Heart left ventricle (tissue), 13 donors: ENCODE measurements around the gene WNT5A.

ENCODE experiments used
- POLR2A ChIP-seq, 2 donors: fragments of 450-650 bp; IDR thresholded peaks; one replicate each; pipeline ENCODE4 v1.6.1; 2017; ENCODE audit warnings: antibody characterized with exemption in 2 of 2, mild to moderate bottlenecking in 2 of 2, moderate library complexity in 2 of 2
- TF ChIP-seq, protein P1 (sequence below), 12 donors: fragments of 200-600 bp; sonication (generic) in 4 of 12; IDR thresholded peaks; one replicate each; pipeline versions ENCODE4 v1.5.0 to v1.8.0; 2018 to 2022; ENCODE audit warnings: antibody characterized with exemption in 12 of 12, mild to moderate bottlenecking in 5 of 12
- donor health status: ischemic (EF 13 %, LVEDD 7.1; RV severe dilation, severe dysfunction).
- donor health status: DM: no; HTN: yes; CAD: no.
- donor health status: DM: no; HTN: no; CAD: no.
- donor health status: ischemic (EF 25% LVEDD 6.9; RV normal size, moderate dysfunction).
- donor health status: ischemic (EF 25% LVEDD 5.7; RV mildly dilated, moderate dysfunction).
- donor health status: ischemic (EF 35%, LVEDD 5.7; RV mildly dilated, moderate dysfunction).
- donor health status: nonischemic (EF 11% LVEDD 7.7; RV severe dilation, severe dysfunction).
- donor health status: DM: yes; HTN: yes; CAD: no.
- donor health status: PGD.
- donor health status: ischemic (EF 29% LVEDD 5.4; RV normal size, mild dysfunction).
- donor health status: nonischemic (EF 23%, LVEDD 6.1; RV moderate dilation, normal function).

DNA sequence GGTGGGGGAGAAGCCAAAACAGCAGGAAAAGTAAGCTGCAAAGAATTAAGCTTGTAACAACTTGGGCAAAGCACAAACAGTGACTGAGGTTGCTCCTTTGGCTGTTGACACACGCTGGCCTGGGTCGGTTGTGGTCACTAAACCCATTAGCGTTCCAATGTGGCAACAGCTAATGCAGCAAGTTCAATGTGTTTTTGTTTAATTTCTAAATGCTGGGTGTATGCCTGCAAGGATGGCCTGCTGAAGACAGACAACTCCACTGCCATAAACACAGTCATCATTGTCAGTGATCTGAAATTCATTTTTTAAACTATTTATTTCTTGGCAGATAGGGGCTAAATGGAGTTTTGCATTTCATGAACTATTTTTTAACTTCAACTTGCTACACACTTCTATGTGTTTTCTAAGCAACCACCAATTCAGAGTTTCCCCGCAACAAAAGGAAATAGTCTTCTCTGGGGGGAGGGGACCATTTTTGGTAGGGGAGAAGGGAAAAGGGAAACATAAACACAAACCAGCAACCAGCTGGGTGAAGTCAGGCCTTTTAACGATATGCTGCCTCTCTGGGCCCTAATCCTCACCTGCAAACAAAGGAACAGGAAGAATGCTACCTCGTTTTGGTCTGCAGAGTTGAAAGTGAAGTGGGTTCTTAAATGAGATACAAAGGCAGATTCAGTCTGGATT, 34.8 kb upstream of the WNT5A start:
- TF ChIP-seq, protein P1, sequence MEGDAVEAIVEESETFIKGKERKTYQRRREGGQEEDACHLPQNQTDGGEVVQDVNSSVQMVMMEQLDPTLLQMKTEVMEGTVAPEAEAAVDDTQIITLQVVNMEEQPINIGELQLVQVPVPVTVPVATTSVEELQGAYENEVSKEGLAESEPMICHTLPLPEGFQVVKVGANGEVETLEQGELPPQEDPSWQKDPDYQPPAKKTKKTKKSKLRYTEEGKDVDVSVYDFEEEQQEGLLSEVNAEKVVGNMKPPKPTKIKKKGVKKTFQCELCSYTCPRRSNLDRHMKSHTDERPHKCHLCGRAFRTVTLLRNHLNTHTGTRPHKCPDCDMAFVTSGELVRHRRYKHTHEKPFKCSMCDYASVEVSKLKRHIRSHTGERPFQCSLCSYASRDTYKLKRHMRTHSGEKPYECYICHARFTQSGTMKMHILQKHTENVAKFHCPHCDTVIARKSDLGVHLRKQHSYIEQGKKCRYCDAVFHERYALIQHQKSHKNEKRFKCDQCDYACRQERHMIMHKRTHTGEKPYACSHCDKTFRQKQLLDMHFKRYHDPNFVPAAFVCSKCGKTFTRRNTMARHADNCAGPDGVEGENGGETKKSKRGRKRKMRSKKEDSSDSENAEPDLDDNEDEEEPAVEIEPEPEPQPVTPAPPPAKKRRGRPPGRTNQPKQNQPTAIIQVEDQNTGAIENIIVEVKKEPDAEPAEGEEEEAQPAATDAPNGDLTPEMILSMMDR (IDR thresholded peaks at IDR 0.05): no peak
- no peak for TF ChIP-seq POLR2A (IDR thresholded peaks at IDR 0.05)
